Endothelial cell of umbilical vein (primary cell): ENCODE measurements around the gene TRIM32. TPM values are rescaled to one million over a fixed set of nuclear protein-coding genes. Genes with fewer than 3 reads are reported as not detected.

Experiments
- BruUV-seq: library from RNA; stranded (reverse); fragments of 400-500 nt; replicated peaks from 2 replicates; lab custom pipeline; 2021; lab: Mats Ljungman, UMichigan
- CTCF ChIA-PET: fragments of 300-600, 350-600 bp; sonication (Branson Sonifier 250); formaldehyde crosslinking; loops from one replicate; lab custom pipeline; 2021; ENCODE audit warnings: antibody characterized with exemption, inconsistent platforms; lab: Charles Lee
- POLR2A ChIA-PET: fragments of 300-600, 350-600 bp; sonication (Branson Sonifier 250); formaldehyde crosslinking; loops from one replicate; lab custom pipeline; 2021; ENCODE audit warnings: antibody characterized with exemption, inconsistent platforms; lab: Charles Lee
- DNase-seq: peaks from one replicate; pipeline ENCODE4 v3.0.0-alpha.2; 2011; ENCODE audit warnings: low read depth, low spot score
- FAIRE-seq: peaks from 2 replicates; lab custom pipeline; 2011; peaks lifted over from hg19 to GRCh38; lab: Jason Lieb, UNC
- H2AFZ ChIP-seq: 2 replicates; pipeline ENCODE4 v1.6.0; 2012; ENCODE audit warnings: low read depth, low read length, control low read depth, inconsistent platforms
- H3K27ac ChIP-seq: 2 replicates; pipeline ENCODE4 v1.5.1; 2011; ENCODE audit warnings: low read depth, mild to moderate bottlenecking, control low read depth, low read length, moderate library complexity; ENCODE audit not compliant: insufficient read depth
- H3K27me3 ChIP-seq, 2 experiments: 2 replicates each; pipeline versions ENCODE4 v1.6.0 to v1.6.1; 2011; ENCODE audit warnings: low read length in 2 of 2, mixed read lengths in 1 of 2; ENCODE audit not compliant: control insufficient read depth in 2 of 2, insufficient read depth in 2 of 2
- H3K36me3 ChIP-seq, 2 experiments: 2 replicates in 1 of 2; 3 replicates in 1 of 2; pipeline ENCODE4 v1.5.1; 2011; ENCODE audit warnings: low read length in 2 of 2, mild to moderate bottlenecking in 1 of 2, moderate library complexity in 1 of 2; ENCODE audit not compliant: control insufficient read depth in 2 of 2, insufficient read depth in 2 of 2; ENCODE audit errors: extremely low read depth in 1 of 2
- H3K4me1 ChIP-seq: 3 replicates; pipeline ENCODE4 v1.5.1; 2011; ENCODE audit warnings: mild to moderate bottlenecking, low read length; ENCODE audit not compliant: control insufficient read depth, insufficient read depth; ENCODE audit errors: extremely low read depth
- H3K4me2 ChIP-seq: 2 replicates; pipeline ENCODE4 v1.6.1; 2011; ENCODE audit warnings: low read length, control low read depth, mixed read lengths; ENCODE audit not compliant: insufficient read depth
- H3K4me3 ChIP-seq, 3 experiments: fragments of 200-600 bp in 1 of 3; sonication (generic), shearing (Covaris generic) in 1 of 3; replicated peaks in 1 of 3; 2 replicates each; pipeline ENCODE4 v1.5.1; 2011 to 2016; ENCODE audit warnings: control low read depth in 3 of 3, low read length in 3 of 3, mild to moderate bottlenecking in 2 of 3, inconsistent platforms in 1 of 3, low read depth in 1 of 3, moderate library complexity in 1 of 3; ENCODE audit not compliant: insufficient read depth in 1 of 3
- H3K79me2 ChIP-seq: 2 replicates; pipeline ENCODE4 v1.6.0; 2012; ENCODE audit warnings: low read length, inconsistent platforms; ENCODE audit not compliant: control insufficient read depth, insufficient read depth
- H3K9ac ChIP-seq: replicated peaks from 2 replicates; pipeline ENCODE3; 2011; ENCODE audit warnings: low read length, control low read depth; ENCODE audit not compliant: insufficient read depth; ENCODE audit errors: extremely low read depth
- H3K9me1 ChIP-seq: replicated peaks from 3 replicates; pipeline ENCODE4 v1.6.0; 2011; ENCODE audit warnings: mild to moderate bottlenecking, low read length; ENCODE audit not compliant: control insufficient read depth, insufficient read depth; ENCODE audit errors: extremely low read depth
- H3K9me3 ChIP-seq: replicated peaks from 2 replicates; pipeline ENCODE4 v1.5.1; 2012; ENCODE audit warnings: low read length, inconsistent platforms; ENCODE audit not compliant: control insufficient read depth, insufficient read depth
- H4K20me1 ChIP-seq: replicated peaks from 2 replicates; pipeline ENCODE3; 2011; ENCODE audit warnings: mild to moderate bottlenecking, low read length; ENCODE audit not compliant: control insufficient read depth, insufficient read depth; ENCODE audit errors: extremely low read depth
- EZH2 ChIP-seq: IDR thresholded peaks from 2 replicates; pipeline ENCODE4 v1.6.1; 2012; ENCODE audit warnings: borderline replicate concordance, low read depth, mild to moderate bottlenecking, moderate library complexity, low read length, inconsistent platforms; ENCODE audit not compliant: severe bottlenecking
- FOS ChIP-seq: IDR thresholded peaks from 2 replicates; pipeline ENCODE4 v1.6.1; 2011; ENCODE audit warnings: mild to moderate bottlenecking, low read length, moderate library complexity, borderline replicate concordance; ENCODE audit not compliant: insufficient read depth
- GATA2 ChIP-seq: IDR thresholded peaks from 2 replicates; pipeline ENCODE4 v1.7.0; 2011; ENCODE audit warnings: low read depth, mild to moderate bottlenecking, moderate library complexity, mixed read lengths, low read length; ENCODE audit not compliant: insufficient read length, insufficient read depth
- JUN ChIP-seq: IDR thresholded peaks from 2 replicates; pipeline ENCODE4 v1.6.1; 2011; ENCODE audit warnings: borderline replicate concordance, low read depth; ENCODE audit not compliant: insufficient read length, insufficient read depth
- MYC ChIP-seq: IDR thresholded peaks from one replicate; pipeline ENCODE4 v1.6.1; 2011; ENCODE audit warnings: mild to moderate bottlenecking, low read depth, low read length
- POLR2A ChIP-seq: IDR thresholded peaks from 2 replicates; pipeline ENCODE4 v1.6.1; 2012; ENCODE audit warnings: low read depth, mild to moderate bottlenecking, control low read depth, low read length
- POLR2AphosphoS5 ChIP-seq: IDR thresholded peaks from 2 replicates; pipeline ENCODE4 v1.6.1; 2012; ENCODE audit warnings: low read depth, mild to moderate bottlenecking, control low read depth, low read length, moderate library complexity; ENCODE audit not compliant: insufficient read depth
- dilution Hi-C: fragments of 300-500 bp; cut with MboI; formaldehyde crosslinking; loops from one replicate; pipeline ENCODE4 v1.15.0; 2019; ENCODE audit warnings: low sequenced_read_pairs; ENCODE audit not compliant: extremely low pct_ligation_motif_present
- intact Hi-C: fragments of 100-400 bp; cut with micrococcal nuclease; formaldehyde crosslinking; loops from one replicate; pipeline ENCODE4 v1.10.0; 2022
- polyA plus RNA-seq, 4 experiments: library from polyadenylated mRNA; depleted of rRNA in 3 of 4; stranded (reverse) in 3 of 4; unstranded in 1 of 4; fragments of >200 nt; gene quantifications; 2 replicates each; pipeline versions ENCODE4 v1.2.1 to v1.2.3, GENCODE V29; 2011 to 2012; ENCODE audit warnings: missing spikeins in 1 of 4
- total RNA-seq: library from RNA; stranded (reverse); gene quantifications from 2 replicates; pipeline ENCODE4 v1.2.3, GENCODE V29; 2021
- TF ChIP-seq, protein P1 (sequence below): IDR thresholded peaks from 2 replicates; pipeline ENCODE4 v1.6.1; 2011; ENCODE audit not compliant: insufficient read depth, insufficient read length
- TF ChIP-seq, protein P2 (sequence below), 2 donors: IDR thresholded peaks; 1 replicate in 1 of 2; 2 replicates in 1 of 2; pipeline ENCODE4 v1.5.1; 2011; ENCODE audit warnings: low read length in 2 of 2, mild to moderate bottlenecking in 2 of 2, moderate library complexity in 2 of 2, control low read depth in 1 of 2, inconsistent platforms in 1 of 2, low read depth in 1 of 2; ENCODE audit not compliant: insufficient read depth in 1 of 2; ENCODE audit errors: extremely low read depth in 1 of 2

TRIM32 gene
- total and polyA plus RNA-seq, 2 donors (not counting 3 experiments of a cell fraction or from before 2014, with no cell fraction given) = 10.8 to 18.4 TPM

DNA sequence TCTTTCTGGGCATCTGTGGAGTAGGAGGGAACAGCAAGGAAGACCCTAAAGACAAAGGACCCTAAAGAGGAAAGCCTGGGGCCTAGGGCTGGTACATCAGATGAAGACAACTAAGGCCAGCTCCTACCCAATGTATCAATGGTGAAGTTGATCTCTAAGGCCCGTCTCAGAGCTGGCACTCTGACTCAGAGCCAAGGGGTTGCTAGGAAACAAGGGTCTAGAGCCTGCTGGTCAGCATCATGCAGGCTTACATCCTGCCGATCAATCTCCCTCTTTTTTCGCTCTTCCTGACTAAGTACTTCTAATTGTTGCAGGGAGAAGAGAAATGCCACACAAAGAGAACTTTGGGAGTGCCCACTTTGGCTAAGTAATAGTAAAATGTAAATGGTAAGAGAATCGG lies 26.2 kb downstream of the TRIM32 start:
- H2AFZ ChIP-seq = no peak overlapping the region
- dilution Hi-C loops (no loop called here), intact Hi-C loops (no loop called here)
- no peaks in the 10 kb centered on the region for H3K9me1 ChIP-seq
- H3K4me1 ChIP-seq = no peaks in the 10 kb centered on the region
- CTCF ChIA-PET = no interaction called here
- no peaks in the 10 kb centered on the region for H3K79me2 ChIP-seq
- H3K27ac ChIP-seq = no peak overlapping the region
- TF ChIP-seq POLR2A = no peak
- no peak for TF ChIP-seq EZH2
- TF ChIP-seq, protein P1, sequence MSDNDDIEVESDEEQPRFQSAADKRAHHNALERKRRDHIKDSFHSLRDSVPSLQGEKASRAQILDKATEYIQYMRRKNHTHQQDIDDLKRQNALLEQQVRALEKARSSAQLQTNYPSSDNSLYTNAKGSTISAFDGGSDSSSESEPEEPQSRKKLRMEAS = no peak
- TF ChIP-seq GATA2 = no peak
- TF ChIP-seq FOS = no peak
- TF ChIP-seq POLR2AphosphoS5 = no peak
- no peak for TF ChIP-seq MYC
- no peak for TF ChIP-seq JUN
- TF ChIP-seq, protein P2, sequence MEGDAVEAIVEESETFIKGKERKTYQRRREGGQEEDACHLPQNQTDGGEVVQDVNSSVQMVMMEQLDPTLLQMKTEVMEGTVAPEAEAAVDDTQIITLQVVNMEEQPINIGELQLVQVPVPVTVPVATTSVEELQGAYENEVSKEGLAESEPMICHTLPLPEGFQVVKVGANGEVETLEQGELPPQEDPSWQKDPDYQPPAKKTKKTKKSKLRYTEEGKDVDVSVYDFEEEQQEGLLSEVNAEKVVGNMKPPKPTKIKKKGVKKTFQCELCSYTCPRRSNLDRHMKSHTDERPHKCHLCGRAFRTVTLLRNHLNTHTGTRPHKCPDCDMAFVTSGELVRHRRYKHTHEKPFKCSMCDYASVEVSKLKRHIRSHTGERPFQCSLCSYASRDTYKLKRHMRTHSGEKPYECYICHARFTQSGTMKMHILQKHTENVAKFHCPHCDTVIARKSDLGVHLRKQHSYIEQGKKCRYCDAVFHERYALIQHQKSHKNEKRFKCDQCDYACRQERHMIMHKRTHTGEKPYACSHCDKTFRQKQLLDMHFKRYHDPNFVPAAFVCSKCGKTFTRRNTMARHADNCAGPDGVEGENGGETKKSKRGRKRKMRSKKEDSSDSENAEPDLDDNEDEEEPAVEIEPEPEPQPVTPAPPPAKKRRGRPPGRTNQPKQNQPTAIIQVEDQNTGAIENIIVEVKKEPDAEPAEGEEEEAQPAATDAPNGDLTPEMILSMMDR (IDR thresholded peaks at IDR 0.05; ENCODE audit: extremely low read depth in 1 of 2, insufficient read depth in 1 of 2, low read depth in 1 of 2, low read length in 2 of 2) = no peak
- H4K20me1 ChIP-seq = no peaks in the 10 kb centered on the region
- POLR2A ChIA-PET = no interaction called here
- no peak overlapping the region for H3K9ac ChIP-seq
- BruUV-seq = no TSS peak
- no peak overlapping the region for H3K4me2 ChIP-seq
- no peaks in the 10 kb centered on the region for H3K9me3 ChIP-seq
- no peak for DNase-seq
- H3K36me3 ChIP-seq = no peaks in the 10 kb centered on the region
- no peak overlapping the region for H3K4me3 ChIP-seq
- no peak for FAIRE-seq
- H3K27me3 ChIP-seq = no peaks in the 10 kb centered on the region
